ENCODE data around the gene GSTA4.

DNA sequence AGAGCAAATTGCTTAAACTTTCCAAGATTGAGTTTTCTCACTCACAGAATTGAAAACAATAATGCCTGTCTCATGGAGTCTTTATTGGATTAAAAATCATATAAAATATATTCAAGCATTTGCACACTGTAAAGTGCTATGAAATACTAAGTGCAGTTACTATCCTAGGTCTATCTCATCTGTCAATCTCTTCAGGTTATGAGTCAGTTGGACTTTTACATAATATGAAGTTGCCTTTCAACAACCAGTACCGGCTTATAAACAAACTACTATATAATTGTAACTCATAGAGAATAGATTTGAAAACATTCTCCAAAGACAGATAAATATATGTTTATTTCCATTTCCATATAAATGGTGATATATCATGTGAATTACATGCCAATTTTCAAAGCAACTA, 20.4 kb upstream of the GSTA4 start:
- TF ChIP-seq, protein P1, sequence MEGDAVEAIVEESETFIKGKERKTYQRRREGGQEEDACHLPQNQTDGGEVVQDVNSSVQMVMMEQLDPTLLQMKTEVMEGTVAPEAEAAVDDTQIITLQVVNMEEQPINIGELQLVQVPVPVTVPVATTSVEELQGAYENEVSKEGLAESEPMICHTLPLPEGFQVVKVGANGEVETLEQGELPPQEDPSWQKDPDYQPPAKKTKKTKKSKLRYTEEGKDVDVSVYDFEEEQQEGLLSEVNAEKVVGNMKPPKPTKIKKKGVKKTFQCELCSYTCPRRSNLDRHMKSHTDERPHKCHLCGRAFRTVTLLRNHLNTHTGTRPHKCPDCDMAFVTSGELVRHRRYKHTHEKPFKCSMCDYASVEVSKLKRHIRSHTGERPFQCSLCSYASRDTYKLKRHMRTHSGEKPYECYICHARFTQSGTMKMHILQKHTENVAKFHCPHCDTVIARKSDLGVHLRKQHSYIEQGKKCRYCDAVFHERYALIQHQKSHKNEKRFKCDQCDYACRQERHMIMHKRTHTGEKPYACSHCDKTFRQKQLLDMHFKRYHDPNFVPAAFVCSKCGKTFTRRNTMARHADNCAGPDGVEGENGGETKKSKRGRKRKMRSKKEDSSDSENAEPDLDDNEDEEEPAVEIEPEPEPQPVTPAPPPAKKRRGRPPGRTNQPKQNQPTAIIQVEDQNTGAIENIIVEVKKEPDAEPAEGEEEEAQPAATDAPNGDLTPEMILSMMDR (optimal IDR thresholded peaks at IDR 0.05 in 1 of 3, IDR thresholded peaks at IDR 0.05 in 1 of 3, conservative IDR thresholded peaks at IDR 0.05 in 1 of 3; ENCODE audit: extremely low read depth in 1 of 3, insufficient read depth in 2 of 3, low read length in 3 of 3) = no peak
- TF ChIP-seq EZH2 (IDR thresholded peaks at IDR 0.05; ENCODE audit: low read length) = no peak

Data from keratinocyte (primary cell).